ENCODE results near the gene PGAP6. TPM values are rescaled to one million over a fixed set of nuclear protein-coding genes. Genes with fewer than 3 reads are reported as not detected.

Gene PGAP6
- total RNA-seq, 4 donors from 2014 or later = 18.3 to 43.5 (median 28.3) TPM

- no peak for TF ChIP-seq CTCF (IDR thresholded peaks at IDR 0.05; ENCODE audit: low read depth)
These were observed 2.4 kb downstream of the PGAP6 start for GRCh38 chr16:379183-379960.

DNA sequence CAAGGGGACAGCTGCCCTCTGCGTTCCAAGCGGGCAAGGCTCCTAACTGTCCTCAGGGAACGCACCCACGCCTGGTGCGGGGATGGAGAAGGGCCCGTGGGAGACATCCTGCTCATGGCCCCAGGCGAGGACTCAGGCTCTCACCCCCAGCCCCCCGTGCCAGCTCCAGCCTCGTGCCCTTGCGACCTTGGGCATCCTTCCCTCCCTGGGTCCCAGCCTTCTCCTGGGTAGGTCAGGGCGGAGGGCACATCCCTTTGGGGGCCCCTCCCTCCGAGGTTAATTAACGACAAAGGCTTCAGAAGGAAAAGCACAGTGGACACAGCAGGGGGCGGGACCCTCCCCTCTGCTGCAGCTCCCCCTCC, 3.0 kb downstream of the PGAP6 start:
- no peak for TF ChIP-seq CTCF (IDR thresholded peaks at IDR 0.05; ENCODE audit: low read depth)

DNA sequence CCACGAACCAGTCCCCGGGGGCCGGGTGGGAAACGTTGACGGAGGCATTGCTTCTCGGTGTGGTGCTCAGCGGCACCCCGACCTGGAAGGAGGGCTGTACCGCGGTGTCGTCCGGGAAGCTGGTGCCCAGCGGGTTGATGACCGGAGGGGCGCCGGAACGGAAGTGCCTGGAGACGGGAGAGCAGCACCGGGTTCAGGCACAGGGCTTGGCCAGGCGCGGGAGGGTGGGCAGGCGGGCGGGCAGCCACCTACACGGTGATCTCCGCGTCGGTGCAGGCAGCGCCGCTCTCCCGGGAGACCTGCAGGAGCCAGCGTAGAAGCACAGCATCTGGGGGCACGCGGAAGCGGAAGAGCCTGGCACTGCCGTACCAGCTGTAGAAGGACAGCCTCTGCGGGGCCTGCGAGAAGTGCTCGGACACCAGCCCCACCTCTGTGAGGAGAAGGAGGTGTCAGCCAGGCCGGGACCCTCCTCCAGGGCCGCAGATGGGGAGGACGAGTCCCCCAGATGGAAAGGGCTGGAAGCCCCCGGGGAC, 4.3 kb downstream of the PGAP6 start:
- TF ChIP-seq CTCF (IDR thresholded peaks at IDR 0.05; ENCODE audit: low read depth) = no peak

DNA sequence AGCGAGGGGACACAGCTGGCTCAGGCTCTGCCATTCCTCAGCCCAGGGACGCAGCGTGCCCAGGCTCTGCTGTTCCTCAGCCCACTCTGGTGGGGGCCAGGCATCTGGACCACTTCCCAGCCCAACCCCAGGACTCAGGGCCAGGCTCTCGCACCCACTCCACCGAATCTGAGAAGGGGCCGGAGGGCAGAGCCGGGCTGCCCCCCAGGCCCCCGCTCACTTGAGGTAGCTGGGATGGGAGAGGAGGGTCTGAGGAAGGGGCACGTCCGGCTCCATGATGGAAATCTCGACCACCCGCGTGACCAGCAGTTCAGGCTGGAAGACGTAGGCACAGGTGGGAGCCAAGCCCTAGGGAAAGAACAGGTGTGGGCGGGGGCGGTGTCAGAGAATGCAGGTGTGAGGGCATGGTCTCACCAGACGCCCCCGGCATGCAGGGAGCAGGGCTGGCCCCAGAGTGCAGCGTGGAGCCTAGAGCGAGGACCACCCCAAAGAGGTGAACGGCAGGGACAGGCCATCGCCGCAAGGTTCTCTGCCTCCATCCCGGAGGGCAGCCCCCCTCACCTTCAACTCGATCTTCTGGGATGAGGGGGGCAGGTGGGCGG, 4.9 kb downstream of the PGAP6 start:
- TF ChIP-seq CTCF (IDR thresholded peaks at IDR 0.05; ENCODE audit: low read depth) = no peak

DNA sequence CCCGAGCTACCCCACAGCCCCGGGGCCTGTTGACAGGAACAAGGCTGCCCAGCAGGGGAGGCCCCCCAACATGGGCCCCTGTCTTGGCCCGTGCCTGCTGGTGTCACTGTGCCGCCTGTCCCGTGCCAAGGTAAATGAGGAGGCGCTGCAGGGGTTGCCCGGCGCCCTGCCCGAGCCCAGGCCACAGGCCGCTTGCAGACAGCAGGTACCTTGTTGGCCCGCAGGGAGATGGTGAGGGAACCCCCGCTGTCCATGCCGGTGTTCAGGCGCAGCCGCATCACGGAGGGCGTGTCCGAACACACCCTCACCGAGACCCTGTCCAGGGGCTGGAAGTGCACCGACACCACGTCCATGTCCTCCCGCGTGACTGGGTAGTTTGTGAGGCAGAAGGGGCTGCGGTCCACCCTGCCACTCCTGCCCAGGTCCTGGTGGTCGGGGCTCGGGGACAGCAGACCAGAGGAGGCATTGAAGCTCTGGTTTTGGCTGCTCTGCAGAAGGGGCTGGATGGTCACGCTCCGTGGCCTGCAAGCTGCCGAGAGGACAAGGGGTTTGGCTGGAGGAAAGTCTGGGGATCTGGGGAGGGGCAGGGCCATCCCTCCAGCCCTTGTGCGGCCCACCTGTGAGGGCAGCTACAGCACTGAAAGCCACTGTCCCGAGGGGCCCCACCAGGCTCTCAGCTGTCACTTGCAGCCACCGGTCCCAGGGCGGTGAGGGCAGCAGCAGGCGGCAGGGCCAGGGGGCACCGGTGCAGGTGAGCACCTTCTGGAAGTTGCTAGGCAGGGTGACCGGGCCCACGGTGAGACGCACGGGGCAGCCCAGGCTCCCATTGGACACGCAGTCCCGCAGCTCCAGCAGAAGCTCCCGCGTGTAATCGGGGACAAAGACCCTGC, 5.6 kb downstream of the PGAP6 start:
- no peak for TF ChIP-seq CTCF (IDR thresholded peaks at IDR 0.05; ENCODE audit: low read depth)

- TF ChIP-seq CTCF (IDR thresholded peaks at IDR 0.05; ENCODE audit: low read depth) = no peak
These were observed 6.6 kb downstream of the PGAP6 start for GRCh38 chr16:375212-375611.

DNA sequence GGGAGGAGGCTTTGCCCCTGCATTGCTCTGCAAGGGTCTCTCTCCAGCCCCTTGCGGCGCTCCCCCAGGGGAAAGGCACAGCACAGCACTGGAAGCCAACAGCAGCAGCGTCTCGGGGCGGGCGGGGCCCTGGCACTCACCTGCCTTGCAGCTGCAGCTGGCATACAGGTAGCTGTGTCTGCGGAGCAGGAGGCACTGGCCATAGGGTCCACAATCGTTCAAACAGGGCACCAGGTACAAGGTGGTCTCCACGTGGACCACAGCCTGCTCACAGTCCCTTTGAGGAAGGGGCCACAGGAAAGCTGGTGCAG, 7.2 kb downstream of the PGAP6 start:
- TF ChIP-seq CTCF (IDR thresholded peaks at IDR 0.05; ENCODE audit: low read depth) = no peak
